NOMO-1 treated with DMSO at 0.1 percent for 48 hours (cell line): ENCODE measurements around the gene SIDT1.
"Not testable (repeated sequence)": the region's sequence is repeated elsewhere in the genome, so short reads cannot be mapped to it uniquely, and the experiment has no call there.

Experiments
- DNase-seq: peaks from one replicate; lab custom pipeline; 2025; ENCODE audit not compliant: unreplicated experiment; lab: John Stamatoyannopoulos, UW

SIDT1 gene

GRCh38 chr3:113630956-113631542 is 98.7 kb downstream of the SIDT1 start:
- DNase-seq, result peak; percentile 81

DNA sequence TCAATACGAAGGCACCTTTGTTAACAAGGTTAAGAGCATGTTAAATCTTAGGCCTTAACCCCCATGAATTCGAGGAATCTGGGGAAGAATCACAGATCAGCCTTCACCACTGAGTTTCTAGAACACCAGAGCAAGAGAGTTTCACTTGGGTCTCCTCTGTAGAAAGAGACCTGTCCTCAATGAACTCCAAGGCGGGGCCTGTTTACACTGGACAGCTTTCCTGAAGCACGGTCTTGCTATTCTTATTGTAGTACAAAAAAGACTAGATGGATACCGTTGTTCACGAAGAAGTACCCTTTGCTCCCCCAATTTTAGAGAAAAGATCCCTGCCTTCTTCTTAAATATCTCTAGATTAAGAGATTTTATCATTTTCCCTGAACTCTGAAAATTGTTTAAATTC is 99.2 kb downstream of the SIDT1 start:
- DNase-seq, result no peak

DNA sequence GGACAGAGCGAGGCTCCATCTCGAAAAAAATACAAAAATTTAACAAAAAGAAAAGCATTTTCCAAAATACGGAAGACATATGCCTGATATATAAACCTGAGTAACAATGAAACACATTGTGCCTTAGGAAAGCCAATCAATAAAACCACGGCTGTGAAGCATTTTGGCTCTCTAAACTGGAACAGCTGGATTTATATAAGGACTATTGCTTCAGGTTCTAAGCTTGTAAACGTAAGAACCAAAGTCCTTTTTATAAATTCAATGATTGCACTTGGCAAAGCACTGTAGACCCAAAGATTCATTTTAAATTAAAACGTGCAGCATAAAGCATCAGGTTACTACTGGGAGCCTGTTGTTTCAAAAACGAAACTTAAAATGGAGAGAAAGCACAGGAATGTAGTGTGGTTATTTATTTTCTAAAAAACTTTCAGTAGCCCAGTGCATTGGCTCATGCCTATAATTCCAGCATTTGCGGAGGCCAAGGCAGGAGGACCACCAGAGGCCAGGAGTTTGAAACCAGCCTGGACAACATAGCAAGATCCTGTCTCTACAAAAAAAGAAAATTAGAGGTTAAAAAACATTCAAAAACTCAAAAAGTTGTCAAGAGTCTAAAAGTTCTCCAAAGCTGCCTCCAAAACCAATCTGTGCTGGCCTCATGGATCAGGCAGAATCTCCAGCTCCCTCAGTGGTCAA is 102.6 kb downstream of the SIDT1 start:
- DNase-seq, result no peak

- DNase-seq, result not testable (repeated sequence)
Observed at GRCh38 chr3:113636034-113636433, 103.7 kb downstream of the SIDT1 start.

GRCh38 chr3:113637756-113638155 is 105.4 kb downstream of the SIDT1 start:
- DNase-seq, result no peak

DNA sequence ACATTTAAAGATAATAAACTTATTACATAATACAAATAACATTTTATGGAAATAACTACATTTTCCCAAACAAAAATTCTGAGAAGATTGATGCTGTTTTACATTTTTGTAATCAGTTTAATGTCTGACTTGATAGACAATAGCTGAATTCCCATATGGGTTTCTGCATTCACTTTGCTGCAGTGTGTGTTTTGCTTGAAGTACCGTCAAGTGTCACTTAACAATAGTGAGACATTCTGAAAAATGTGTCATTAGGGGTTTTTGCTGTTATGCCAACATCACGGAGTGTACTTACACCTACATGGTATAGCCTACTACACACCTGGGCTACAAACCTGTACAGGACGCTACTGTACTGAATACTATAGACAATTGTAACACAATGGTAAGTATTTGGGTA is 106.6 kb downstream of the SIDT1 start:
- DNase-seq, result no peak

GRCh38 chr3:113643583-113643982 is 111.2 kb downstream of the SIDT1 start:
- no peak for DNase-seq

- DNase-seq, result no peak
Observed at GRCh38 chr3:113648524-113648923, 116.2 kb downstream of the SIDT1 start.

GRCh38 chr3:113649174-113649845 is 117.0 kb downstream of the SIDT1 start:
- DNase-seq, result no peak

DNA sequence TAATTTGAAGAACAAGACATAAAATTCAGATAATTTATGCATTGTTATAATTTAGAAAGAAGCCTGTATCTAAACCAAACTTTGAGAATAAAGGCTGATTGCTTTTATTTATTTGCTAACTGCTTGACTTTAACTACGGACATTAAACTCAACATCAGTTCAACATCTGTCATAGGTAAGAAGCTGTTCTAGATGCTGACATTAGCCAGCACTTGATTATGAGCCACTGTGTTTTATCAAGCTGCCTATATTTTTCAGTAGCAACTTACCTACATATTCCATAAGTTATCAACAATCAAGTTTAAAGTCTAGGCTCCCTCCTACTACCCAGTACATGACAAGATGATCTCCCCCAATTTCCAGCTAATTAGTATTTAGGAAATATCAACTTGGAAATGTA is 122.0 kb downstream of the SIDT1 start:
- DNase-seq, result no peak

- DNase-seq, result no peak
Observed at GRCh38 chr3:113654851-113655250, 122.5 kb downstream of the SIDT1 start.

- DNase-seq, result no peak
Observed at GRCh38 chr3:113658107-113658506, 125.8 kb downstream of the SIDT1 start.

GRCh38 chr3:113659101-113659541 is 126.8 kb downstream of the SIDT1 start:
- DNase-seq, result no peak

GRCh38 chr3:113659996-113660395 is 127.6 kb downstream of the SIDT1 start:
- no peak for DNase-seq

DNA sequence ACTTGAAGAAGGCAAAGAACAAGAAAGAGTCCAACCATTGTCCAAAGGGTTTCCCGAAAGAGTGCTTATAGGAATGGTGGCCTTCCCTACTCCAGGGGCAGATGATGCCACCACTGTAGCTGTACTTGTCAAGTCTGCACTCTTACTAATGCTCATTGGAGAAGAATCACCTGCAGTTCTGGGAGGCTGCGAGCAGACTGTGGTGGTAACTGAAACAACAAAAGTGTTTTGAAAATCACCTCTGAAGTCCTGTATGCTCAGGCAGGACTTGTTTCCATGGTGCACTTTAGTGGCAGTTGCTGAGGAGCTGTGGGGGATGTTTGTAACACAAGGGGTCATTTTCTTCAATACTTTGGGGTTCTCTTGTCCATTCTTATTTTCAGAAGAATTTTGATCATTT is 128.1 kb downstream of the SIDT1 start:
- DNase-seq, result no peak

GRCh38 chr3:113660896-113661295 is 128.5 kb downstream of the SIDT1 start:
- no peak for DNase-seq

DNA sequence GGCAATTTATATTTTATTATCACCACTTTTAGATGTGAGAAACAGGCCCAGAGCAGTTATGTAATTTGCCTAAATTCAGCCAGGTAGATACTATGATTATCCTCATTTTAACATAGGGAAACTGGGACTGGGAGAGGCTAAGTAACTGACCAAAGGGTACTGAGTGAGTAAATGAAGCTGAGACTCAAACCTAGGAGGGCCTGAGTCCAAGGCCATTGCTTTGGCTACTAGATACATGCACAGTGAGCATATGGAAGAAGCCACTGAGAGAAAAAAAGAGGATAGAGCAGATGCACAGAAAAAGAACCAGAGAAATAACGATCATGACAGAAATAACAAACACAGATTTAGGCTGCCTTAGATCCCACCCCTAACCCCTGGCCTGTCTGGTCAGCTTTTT is 130.5 kb downstream of the SIDT1 start:
- DNase-seq, result no peak

- no peak for DNase-seq
Observed at GRCh38 chr3:113663324-113663750, 131.0 kb downstream of the SIDT1 start.

DNA sequence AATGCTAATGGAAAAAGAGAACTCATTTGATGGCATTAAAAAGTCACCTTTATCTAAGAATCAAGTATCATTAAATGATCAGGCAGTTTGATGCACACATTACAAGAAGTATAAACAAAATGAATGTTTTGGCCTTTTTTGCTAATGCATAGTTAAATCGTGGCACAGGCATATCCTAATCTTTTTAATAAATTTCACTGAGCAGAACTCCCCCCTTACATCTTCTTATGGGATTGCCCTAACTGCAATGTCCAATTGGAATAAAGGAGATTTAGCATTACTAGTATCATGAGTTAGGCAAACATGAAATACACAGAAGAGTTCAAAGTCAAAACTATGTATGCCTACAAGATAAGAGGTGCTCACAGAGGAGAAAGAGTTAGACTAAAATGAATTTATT is 131.4 kb downstream of the SIDT1 start:
- no peak for DNase-seq

GRCh38 chr3:113664523-113665094 is 132.3 kb downstream of the SIDT1 start:
- DNase-seq, result no peak

DNA sequence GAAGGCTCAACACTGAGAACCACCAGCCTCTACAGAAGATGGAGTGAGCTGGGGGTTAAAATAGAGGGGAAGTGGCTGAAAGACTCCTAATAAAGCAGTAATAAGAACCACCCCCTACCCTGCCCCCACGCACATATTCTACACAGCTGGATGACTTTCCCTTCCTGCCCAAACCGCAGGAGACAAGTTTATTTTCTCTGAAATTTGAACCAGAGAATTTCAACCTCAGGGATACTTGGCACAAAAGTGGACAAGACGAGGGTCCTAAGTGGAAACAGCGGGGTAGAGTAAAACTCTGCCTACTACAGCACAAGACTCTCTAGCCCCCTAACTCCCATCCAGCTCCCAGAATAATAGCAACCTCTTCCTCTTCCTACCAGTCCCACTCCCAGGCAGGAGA is 135.7 kb downstream of the SIDT1 start:
- no peak for DNase-seq

GRCh38 chr3:113673593-113673992 is 141.2 kb downstream of the SIDT1 start:
- no peak for DNase-seq
